ENCODE measurements around the gene SLC25A33. TPM values are rescaled to one million over a fixed set of nuclear protein-coding genes. Genes with fewer than 3 reads are reported as not detected.
"Not testable (repeated sequence)": the region's sequence is repeated elsewhere in the genome, so short reads cannot be mapped to it uniquely, and the experiment has no call there.

Gene SLC25A33
- total RNA-seq, 1 donor from 2014 or later, result 6.3 TPM

GRCh38 chr1:9602794-9603167, 63.5 kb downstream of the SLC25A33 start:
- no peak for DNase-seq

DNA sequence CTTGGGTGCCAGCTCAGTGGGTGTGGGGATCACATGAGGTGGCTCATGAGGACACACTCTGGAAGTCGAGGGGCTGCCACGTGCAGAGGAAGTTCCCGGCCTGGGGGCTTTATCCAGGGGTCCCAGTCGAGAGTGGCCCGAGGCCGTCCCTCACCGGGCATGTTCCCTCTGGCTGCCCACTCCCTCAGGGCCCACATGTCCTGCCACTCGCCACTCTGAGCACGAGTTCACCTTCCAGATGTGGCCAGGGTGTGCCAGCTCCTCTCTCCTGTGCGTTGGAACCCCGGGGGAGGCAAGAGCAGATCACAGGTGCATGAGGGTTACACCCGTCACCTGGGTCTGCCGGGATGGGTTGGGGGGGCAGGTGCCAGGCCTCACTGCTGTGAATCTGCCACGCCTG, 64.0 kb downstream of the SLC25A33 start:
- DNase-seq, result no peak

GRCh38 chr1:9603766-9604753, 64.8 kb downstream of the SLC25A33 start:
- DNase-seq, result no peak

DNA sequence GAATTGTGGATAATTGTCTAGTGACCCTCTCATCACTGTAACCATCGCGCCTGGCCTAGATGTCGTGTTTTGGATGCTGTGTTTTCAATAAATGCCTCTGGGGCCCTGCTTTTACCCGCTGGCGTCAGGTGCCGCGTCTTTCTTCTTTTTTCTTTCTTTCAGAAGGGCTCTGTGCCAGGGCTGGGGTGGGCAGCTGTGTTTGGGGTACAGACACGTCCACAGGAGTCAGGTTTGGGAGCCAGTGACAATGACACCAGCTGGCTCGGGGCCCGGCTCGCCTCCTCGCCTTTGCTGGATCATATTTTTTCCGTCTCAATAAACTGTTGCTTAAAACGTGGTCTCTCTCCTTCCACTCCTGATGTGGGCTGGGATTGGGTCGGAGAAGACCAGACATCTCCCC, 65.6 kb downstream of the SLC25A33 start:
- no peak for DNase-seq

DNA sequence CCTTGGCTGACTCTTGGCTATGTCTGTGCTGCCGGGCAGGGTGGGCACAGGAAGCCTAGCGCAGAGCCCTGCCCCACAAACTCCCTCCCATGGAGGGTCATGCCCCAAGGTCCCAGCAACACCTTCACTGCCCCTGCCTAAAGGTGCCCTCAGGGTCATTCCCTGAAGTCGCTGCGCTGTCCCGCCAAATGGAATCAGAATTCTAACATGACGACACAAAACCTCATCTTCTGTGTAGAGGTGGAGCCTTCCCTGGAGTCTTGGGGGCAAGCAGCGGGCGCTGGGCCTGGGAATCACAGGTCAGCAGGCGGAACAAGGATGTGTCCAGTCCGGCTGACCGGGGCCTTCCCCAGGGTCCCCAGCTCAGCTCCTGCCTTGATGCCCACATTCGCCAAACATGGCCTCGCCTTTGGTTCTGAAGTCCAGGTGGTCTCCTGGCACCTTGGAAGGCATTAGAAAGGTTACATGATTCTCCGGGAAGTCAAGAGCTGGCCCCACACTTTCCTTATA, 66.7 kb downstream of the SLC25A33 start:
- DNase-seq, result no peak

DNA sequence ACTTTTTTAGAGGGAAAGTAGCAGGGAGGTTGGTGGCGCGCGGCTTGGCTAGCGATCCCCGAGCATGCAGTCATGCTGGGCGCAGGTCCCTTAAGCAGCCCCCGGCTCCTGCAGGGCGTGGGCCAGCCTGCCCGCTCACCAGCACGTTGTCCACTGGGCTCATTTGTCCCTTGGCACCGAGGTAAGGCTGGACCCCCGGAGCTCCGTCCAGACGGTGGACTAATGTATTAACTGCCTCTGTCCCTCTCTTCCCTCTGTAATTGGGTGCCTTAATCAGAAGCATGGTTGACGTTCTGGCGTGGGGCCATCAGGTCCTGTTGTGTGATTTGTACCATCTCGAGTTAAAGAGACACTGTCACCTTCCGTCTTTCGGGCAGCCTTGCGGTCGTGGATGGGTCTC, 67.2 kb downstream of the SLC25A33 start:
- DNase-seq, result no peak

- no peak for DNase-seq
Observed at GRCh38 chr1:9606948-9607347, 67.7 kb downstream of the SLC25A33 start.

- no peak for DNase-seq
Observed at GRCh38 chr1:9607352-9607751, 68.1 kb downstream of the SLC25A33 start.

DNA sequence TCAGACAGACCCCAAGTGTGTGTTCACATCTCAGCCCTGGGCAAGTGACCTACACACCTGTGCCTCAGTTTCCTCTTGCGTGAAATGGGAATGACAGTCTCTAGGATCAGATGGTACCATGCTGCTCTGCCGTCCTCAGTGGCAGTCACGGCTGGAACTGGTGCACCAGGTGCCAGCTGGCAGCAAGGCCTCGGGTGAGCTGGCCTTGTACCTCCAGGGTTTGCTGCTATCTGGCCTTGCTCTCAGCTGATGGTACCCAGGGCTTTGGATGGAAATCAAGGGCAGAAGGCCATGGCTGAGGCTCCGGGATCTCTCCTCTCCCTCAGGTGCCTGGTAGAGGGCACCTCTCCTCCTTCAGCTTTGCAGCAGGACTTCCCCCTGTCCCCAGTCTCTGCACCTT, 70.7 kb downstream of the SLC25A33 start:
- no peak for DNase-seq

DNA sequence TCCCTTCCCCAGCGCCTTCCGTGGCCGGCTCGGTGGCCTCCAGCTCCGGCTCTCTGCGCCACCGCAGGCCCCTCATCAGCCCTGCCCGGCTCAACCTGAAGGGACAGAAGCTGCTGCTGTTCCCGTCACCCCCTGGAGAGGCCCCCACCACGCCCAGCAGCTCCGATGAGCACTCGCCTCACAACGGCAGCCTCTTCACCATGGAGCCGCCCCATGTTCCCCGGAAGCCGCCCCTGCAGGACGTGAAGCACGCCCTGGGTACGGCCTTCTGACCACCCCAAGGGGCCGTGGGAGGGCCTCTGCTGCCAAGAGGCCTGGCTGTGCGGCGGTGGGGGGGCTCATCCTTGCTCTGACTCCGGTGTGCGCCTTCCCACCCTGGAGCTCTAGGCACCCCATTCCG, 71.3 kb downstream of the SLC25A33 start:
- DNase-seq, result no peak

DNA sequence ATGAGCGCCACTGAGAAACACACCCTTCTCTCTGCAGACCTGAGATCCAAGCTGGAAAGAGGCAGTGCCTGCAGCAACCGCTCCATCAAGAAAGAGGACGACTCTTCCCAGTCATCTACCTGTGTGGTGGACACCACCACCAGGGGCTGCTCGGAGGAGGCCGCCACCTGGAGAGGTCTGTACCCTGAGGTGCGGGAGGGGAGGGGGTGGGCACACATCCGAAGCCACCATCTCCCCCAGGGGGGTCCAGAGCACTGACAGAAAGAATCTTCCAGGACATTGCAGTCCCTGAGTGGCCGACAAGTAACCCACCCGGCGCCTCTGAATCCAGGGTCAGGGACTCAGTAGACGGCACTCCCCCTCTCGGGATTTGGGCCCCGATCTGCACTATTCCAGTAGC, 72.5 kb downstream of the SLC25A33 start:
- DNase-seq, result no peak

DNA sequence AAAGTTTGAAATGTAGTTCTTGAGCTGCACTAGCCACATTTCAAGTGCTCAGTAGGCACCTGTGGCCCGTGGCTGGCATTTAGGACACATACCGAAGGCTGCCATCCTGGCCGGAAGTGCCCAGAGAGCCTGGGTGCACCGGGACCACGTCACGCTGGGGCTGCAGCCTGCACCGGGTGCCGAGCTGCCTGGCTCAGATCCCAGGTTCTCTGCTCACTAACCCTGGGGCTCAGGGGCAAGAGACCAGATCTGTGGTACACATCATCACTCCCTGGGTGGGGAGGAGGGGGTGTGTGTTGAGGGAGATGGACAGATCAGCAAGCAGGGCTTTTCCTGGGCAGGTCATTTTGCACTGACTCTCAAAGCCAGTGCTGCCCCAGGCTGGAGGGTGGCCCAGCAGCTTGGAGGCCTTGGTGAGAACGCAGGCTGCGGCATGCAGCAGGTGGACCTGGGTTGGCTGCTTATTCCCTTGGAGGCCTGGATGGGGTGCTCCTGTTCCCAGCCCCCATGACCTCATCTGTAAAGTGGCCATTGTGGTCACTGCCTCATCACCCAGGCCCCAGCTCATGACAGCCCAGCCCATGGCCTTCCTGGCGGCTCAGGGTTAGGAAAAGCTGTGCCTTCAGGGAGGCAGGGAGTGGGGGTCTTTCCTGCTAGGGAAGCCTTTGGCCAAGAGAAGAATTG, 73.0 kb downstream of the SLC25A33 start:
- DNase-seq, result no peak

- no peak for DNase-seq
Observed at GRCh38 chr1:9612871-9613624, 73.8 kb downstream of the SLC25A33 start.

DNA sequence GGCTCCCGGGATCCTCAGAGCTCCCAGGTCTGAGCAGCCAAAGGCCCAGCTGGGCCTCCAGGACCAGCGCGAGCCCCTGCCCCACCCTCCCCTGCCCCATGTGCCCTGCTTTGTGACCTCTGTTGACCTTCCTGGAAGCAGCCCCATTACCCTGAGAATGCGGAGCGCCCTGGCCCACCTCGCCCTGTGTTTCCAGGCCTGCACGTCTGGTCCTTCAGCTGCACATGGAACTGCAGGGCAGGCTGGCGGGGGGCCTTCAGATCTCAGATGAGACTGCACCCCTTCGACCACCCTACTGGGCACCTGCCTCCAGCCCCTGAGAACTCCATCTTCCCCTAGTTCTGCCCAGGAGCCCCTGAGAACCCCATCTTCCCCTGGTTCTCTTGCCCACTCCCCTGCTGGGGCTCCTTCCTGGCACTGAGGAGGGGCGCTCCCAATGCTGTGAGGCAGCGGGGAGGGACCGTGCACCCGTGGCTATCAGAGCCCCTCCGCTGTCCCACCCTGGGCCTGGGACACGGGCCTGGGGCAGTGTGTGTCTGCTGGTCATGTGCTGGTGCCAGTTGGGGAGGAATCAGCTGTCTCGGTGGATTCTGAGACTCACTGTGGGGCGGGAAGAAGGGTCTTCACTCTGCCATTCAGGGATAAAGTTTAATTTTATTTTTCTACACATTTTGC, 74.5 kb downstream of the SLC25A33 start:
- DNase-seq, result no peak

DNA sequence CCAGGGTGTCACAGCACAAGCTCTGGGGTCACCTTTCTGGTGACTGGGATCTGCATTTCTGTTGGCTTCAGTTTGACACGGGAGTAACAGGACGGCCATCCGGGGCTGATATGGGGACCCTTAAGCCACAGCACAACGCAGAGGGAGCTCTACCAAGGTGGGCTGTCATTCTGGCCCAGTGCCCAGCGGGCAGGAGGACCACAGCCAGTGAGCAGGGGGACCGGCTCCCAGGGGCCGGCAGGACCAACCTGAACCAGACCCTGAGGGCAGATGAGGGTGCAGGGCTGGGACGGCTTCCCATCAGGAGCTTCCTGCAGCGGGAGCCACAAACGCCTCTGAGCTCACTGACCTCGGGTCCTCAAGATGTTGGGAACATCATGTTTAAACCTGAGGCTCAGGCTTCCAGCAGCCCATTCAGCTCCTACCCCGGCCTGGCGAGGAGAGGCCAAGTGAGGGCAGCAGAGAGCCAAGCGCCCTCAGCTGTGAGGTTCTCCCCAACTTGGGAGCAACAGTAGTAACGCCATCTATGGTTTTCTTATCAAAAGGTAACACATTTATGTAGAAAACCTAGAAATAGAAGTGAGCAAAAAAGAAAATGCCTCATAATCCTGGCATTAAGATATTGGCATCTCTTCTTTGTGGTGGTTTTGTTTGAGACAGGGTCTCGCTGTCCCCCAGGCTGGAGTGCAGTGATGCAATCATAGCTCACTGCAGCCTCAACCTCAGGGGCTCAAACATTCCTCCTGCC, 76.2 kb downstream of the SLC25A33 start:
- peak; percentile 78 for DNase-seq

GRCh38 chr1:9618909-9619679, 79.8 kb downstream of the SLC25A33 start:
- no peak for DNase-seq

DNA sequence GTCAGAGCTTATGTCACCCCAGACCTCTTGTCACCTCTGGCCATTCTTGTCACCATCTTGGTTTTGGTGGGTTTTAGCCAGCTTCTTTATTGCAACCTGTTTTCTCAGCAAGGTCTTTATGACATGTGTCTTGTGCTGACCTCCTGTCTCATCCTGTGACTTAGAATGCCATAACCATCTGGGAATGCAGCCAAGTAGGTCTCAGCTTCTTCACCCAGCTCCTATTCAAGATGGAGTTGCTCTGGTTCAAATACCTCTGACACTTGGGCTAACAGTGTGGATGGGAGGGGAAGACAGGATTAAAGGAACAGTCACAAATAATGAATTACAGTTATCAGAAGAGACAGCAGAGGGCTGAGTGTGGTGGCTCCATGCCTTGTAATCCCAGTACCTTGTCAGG, 81.8 kb downstream of the SLC25A33 start:
- DNase-seq, result no peak

DNA sequence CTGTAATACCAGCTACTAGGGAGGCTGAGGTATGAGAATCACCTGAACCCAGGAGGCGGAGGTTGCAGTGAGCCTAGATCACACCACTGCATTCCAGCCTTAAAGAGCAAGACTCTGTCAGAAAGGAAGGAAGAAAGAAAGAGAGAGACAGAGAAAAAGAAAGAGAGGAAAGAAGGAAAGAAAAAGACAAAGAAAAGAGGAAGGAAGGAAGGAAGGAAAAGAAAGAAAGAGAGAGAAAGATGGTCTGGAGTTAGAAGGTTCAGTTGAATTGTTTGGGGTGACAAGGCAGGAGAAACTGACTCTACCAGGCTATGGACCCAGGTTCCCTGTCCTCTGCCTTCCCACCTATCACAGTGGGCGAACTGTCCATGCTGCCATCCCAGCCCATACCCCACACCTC, 84.8 kb downstream of the SLC25A33 start:
- DNase-seq, result no peak

DNA sequence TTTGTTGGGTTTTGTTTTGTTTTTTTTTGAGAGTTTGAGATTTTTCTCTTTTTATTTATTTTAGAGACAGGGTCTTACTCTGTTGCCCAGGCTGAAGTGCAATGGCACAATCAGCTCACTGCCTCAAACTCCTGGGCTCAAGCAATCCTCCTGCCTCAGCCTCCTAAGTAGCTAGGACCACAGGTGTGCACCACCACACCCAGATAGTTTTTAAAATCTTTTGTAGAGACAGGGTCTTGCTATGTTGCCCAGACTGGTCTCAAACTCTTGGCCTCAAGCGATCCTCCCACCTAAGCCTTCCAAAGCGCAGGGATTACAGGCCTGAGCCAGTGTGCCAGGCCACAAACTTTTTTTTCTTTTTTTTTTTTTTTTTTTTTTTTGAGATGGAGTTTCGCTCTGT, 85.8 kb downstream of the SLC25A33 start:
- not testable (repeated sequence) for DNase-seq

DNA sequence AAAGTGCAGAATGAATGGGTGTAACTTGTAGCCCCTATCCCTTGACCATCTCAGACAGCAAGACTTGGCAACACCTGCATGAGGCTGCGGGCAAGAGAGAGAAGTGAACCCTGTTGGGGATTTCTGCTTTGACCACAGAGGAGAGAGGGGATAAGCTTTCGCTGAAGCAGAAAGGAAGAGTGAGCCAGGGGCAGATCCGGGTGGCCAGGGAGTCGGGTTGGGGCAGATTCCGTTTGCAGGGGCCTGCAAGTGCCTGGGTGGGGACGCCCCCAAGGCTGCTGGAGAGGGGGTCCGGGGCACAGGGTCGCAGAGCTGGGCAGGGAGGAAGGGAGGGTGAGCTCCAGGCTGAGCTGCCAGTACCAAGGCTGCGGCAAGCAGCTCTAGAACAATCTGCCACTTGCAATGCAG, 86.9 kb downstream of the SLC25A33 start:
- DNase-seq, result no peak
